Activated CD4-positive, CD25-positive, alpha-beta regulatory T cell treated with anti-CD3 and anti-CD28 coated beads, Interleukin-2, amount 50 U/mL, for 24 hours (primary cell): ENCODE measurements around the gene PEX19.

Experiments
- ATAC-seq, 2 donors: fragments of 150-1000 bp; cut with Tn5 transposase; one replicate each; pipeline ENCODE4 v1.10.0; 2021; ENCODE audit warnings: mild to moderate bottlenecking in 1 of 2, moderate library complexity in 1 of 2

Gene PEX19

GRCh38 chr1:160271025-160271424 is 13.9 kb downstream of the PEX19 start:
- no peak for ATAC-seq

DNA sequence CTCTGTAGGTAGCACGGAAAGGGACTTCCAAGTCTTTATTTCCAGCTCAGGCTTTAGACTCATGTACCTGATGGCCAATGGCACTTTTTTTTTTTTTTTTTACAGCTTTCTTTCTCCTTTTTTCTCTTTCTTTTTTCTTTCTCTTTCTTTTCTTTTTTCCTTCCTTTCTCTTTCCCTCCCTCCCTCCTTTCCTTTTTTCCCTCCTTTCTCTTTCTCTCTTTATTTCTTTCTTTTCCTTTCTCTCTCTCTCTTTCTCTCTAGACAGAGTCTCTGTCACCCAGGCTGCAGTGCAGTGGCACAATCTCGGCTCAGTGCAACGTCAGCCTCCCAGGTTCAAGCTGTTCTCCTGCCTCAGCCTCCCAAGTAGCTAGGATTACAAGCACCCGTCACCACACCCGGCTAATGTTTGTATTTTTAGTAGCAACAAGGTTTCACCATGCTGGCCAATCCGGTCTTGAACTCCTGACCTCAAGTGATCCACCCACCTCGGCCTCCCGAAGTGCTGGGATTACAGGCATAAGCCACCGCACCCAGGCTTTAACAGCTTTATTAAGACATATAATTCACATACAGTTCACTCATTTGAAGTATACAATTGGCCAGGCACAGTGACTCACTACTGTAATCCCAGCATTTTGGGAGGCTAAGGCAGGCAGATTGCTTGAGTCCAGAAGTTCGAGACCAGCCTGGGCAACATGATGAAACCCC is 17.5 kb downstream of the PEX19 start:
- no peak for ATAC-seq

DNA sequence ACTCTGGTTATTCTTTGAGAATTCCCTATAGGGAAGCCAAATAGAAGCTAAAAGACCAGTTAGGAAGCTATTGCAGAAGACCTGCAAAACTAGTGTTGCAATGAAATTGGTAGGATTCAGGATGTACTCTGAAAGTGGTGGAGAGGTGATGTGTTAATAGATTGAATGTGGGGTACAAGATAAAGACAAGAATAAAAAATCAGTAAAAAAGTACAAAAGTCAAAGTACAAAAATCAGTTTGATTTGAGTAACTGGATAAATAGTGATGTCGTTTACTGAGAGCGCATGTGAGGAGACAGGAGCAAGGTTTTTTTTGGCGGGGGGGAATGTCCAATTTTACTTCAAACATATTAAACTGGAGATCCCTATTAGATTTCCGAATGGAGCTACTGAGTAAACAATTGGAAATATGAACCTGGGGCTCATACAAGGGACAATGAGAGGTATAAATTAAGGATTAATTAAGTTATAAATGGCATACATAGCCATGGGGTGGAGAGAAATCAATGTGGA is 20.1 kb downstream of the PEX19 start:
- no peak for ATAC-seq

DNA sequence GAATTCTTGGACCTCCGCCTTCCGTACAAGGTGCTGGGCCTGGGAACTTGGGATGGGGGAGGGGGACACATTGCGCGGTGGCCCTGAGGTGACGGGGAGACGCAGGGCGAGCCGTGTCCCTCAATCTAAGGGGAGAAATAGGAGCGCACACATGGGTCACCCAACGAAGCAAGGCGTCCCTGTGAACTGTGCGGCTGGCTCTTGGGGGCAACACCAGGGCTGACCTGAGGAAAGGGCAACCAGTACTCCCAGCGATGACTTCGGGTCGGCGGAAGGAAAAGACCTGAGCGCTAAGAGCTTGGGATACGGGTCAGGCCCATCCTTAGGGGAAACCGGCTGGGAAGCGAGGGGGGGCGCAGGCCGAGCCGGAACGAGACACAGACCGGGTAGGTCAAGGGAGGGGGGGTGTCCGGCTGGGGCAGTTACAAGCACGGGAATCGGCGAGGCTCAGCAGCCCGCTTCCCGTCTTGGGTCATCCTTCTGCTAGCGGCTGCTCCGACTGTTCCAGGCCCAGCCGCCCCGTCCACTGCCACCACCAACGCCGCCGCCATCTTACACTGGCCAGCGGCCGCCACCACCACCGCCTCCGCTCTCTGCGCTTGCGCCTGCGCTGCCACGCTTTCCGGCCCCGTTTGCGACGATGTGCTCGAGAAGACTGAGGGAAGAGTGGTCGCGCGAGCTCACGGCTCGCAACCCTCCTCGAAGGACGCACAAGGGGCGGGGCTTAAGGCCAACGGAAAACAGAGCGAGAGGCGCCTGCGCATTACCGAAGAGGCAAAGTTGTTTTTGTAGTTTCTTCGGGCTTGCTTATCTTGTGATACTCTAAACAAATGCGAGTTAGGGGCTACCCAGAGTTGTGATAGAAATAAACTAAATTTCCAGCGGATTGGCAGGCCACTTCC is 22.8 kb downstream of the PEX19 start, which contains the start of gene DCAF8:
Gene DCAF8, minus strand, starts transcription at position 657 of the 902 bp plus-strand sequence. CDS start 18,541 bp downstream, outside the sequence.
- peak; percentile 84 to 86 for ATAC-seq

DNA sequence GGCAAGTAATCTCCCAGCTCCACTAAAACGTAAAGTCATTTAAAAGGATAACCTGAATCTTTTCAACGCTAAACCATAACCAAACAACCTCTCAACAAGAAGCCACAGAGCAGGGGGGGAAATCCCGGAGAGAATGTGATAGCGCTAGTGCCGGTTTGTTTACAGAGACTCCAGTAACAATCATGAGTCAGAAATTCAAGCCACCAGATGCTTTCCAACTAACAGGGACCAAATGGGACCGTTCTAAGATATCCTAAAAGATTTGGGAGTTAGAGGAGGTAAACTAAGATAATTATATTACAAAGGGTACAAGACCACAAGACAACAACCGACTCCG is 23.4 kb downstream of the PEX19 start:
- ATAC-seq: peak; percentile 62 to 63

GRCh38 chr1:160260406-160261382 is 24.2 kb downstream of the PEX19 start:
- ATAC-seq: no peak

GRCh38 chr1:160258177-160258798 is 26.6 kb downstream of the PEX19 start:
- ATAC-seq: no peak

DNA sequence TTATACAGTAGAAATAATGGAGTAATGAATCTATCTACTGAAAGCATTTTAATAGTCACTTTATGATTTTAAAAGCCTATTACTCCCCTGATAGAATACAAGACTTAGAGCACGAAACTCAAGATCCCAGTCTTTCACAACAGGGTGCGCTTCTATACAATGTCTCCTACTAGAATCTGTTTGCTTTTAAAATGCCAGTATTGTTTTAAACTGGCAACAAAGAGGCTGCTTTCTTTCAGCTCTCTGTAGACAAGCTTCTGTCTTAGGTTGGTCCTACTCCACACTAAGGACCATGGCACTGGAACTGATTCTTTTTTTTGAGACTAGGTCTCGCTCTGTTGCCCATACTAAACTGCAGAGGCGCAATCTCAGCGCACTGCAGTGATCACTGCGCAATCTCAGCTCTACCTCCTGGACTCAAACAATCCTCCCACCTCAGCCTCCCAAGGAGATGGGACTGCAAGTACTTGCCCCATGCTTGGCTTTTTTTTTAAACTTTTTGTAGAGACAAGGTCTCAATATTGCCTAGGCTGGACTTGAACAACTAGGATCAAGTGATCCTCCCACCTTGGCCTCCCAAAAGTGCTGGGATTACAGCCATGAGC is 27.4 kb downstream of the PEX19 start:
- ATAC-seq: no peak

- peak; percentile 5 to 31 for ATAC-seq
These were observed 28.4 kb downstream of the PEX19 start for GRCh38 chr1:160256396-160257046.

DNA sequence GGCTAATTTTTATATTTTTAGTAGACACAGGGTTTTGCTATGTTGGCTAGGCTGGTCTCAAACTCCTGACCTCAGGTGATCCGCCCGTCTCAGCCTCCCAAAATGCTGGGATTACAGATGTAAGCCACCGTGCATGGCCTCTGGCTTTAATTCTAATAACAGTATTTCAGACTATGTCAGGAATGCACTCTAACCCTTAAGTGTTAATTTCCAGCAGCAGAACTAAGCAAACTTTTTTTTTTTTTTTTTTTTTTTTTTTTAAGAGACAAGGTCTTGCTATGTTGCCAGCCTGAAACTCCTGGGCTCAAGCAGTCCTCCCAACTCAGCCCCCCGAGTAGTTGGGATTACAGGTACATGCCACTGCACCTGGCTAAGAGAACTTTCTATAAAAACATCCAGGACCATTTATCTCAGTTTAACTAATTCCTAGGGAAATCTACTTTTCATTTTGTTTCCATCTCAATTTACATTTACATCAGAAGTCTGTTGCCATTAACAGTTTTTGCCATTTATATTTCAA is 29.1 kb downstream of the PEX19 start:
- ATAC-seq: no peak

DNA sequence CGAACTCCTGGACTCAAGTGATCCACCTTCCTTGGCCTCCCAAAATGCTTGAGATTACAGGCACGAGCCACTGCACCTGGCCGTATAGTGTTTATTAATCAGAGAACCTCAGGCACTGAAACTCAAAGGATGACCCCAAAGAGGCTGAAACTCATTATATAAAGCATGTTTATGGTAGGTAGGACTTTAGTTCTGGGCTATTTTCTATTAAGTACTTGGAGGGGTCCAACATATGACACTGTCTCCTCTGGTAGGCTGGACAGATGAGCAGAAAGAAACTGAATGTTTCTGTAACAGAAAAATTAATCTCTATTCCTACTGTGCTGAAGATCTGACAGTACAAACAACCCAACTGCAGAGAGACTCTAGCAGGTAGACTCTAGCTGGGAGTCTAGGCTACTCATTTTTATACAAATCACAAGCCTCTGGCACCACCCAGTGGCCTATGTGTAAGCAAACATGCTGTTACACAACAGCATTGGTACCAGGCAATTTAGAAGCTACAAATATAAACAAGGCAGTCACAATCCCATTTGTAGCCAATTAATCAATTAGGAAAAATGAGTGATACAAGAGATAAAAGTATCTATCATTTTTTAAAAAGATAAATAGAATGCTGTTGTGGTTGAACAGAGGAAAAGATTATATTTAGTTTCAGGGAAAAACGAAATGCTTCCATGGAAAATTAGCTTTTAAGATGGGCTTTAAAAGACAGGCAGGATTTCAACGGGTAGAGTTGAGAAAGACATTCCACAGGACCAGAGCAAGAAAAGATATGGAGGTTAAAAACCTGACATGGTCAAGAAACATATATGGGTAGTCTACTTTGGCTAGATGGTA is 33.0 kb downstream of the PEX19 start:
- peak; percentile 88 to 91 for ATAC-seq

DNA sequence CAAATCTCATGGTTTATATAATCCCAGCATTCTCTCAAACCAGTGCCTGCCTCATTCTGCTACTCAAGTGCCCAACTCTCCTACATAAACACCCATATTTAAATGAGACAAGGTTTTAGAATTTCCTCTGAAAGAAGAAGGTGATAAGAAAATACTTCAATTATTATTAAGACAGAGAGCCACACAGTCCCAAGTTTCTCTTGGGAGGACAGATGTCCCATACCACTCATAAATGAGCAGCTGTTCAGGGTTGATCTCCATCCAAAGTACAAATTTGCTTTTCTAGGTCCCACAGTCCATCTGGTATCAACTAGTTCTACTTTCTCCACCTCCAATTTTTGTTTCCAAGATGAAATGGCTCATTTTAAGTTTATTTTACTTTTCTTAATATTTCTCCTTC is 33.9 kb downstream of the PEX19 start:
- ATAC-seq: no peak

GRCh38 chr1:160247053-160247452 is 37.9 kb downstream of the PEX19 start:
- no peak for ATAC-seq

GRCh38 chr1:160245434-160245833 is 39.5 kb downstream of the PEX19 start:
- no peak for ATAC-seq

DNA sequence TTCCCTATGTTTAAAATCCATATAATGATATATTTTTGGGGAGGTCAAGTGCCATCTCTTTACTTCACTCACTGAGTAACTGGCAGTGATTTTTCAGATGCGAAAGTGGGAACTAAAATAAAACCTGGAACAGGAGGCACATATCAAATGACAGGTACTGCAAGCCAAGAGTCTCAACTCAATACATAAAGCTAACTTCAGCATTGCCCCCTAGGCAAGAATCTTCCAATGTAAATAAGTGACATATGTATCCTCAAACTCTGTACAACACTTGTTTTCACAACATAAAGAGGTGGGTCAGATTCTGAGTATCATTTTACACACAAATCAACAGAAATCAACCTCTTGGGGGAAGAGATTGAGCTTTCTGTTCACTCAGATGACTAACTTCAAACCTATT is 40.7 kb downstream of the PEX19 start:
- no peak for ATAC-seq

DNA sequence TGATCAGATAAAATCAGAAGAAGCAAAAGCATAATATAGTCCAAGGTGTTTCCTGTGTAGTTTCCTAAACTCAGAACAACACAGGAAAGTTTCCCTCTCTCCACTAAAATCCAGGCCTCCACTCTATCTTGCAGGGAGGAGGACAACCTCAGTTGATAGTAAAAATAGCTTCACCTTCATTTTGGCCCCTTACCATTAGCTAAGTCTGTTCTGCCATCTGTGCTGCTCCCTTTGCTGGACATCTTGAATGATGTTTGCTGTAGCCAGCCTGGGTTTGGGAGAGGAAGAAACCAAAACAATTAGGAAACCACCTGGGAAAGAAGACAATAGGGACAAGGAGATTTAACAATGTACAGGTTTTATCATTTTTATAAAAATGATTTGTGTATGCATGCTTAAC is 41.2 kb downstream of the PEX19 start:
- ATAC-seq: no peak

GRCh38 chr1:160239582-160240299 is 45.2 kb downstream of the PEX19 start:
- no peak for ATAC-seq

GRCh38 chr1:160238408-160238807 is 46.5 kb downstream of the PEX19 start:
- no peak for ATAC-seq

GRCh38 chr1:160237558-160237957 is 47.4 kb downstream of the PEX19 start:
- no peak for ATAC-seq
